PFSK-1 (cell line): ENCODE measurements around the gene MCRIP2.

ENCODE experiments used
- FOXP2 ChIP-seq: optimal IDR thresholded peaks from 2 replicates; pipeline ENCODE3; 2011; ENCODE audit warnings: borderline replicate concordance, control low read depth, inconsistent platforms; ENCODE audit not compliant: insufficient read depth; ENCODE audit errors: extremely low read length, extremely low read depth
- POLR2AphosphoS5 ChIP-seq: IDR thresholded peaks from 2 replicates; pipeline ENCODE4 v1.6.1; 2012; ENCODE audit warnings: low read depth, mild to moderate bottlenecking, control low read depth, low read length, moderate library complexity
- SIN3A ChIP-seq: IDR thresholded peaks from 2 replicates; pipeline ENCODE4 v1.6.1; 2012; ENCODE audit warnings: mild to moderate bottlenecking, low read length, moderate library complexity, borderline replicate concordance; ENCODE audit not compliant: insufficient read depth
- TAF1 ChIP-seq: IDR thresholded peaks from 2 replicates; pipeline ENCODE4 v1.6.1; 2012; ENCODE audit warnings: low read length, control low read depth, borderline replicate concordance; ENCODE audit not compliant: insufficient read depth
- TF ChIP-seq, protein P1 (sequence below), 2 experiments: IDR thresholded peaks; 2 replicates each; pipeline versions ENCODE4 v1.6.1 to v1.8.0; 2011 to 2012; ENCODE audit warnings: low read depth in 2 of 2, low read length in 2 of 2, control low read depth in 1 of 2, inconsistent platforms in 1 of 2, mild to moderate bottlenecking in 1 of 2, moderate library complexity in 1 of 2; ENCODE audit not compliant: insufficient read depth in 1 of 2

MCRIP2 gene

GRCh38 chr16:649631-650030, 8.0 kb downstream of the MCRIP2 start:
- TF ChIP-seq POLR2AphosphoS5 (no peak), TAF1 (no peak), SIN3A (no peak), FOXP2 (no peak)
- TF ChIP-seq, protein P1, sequence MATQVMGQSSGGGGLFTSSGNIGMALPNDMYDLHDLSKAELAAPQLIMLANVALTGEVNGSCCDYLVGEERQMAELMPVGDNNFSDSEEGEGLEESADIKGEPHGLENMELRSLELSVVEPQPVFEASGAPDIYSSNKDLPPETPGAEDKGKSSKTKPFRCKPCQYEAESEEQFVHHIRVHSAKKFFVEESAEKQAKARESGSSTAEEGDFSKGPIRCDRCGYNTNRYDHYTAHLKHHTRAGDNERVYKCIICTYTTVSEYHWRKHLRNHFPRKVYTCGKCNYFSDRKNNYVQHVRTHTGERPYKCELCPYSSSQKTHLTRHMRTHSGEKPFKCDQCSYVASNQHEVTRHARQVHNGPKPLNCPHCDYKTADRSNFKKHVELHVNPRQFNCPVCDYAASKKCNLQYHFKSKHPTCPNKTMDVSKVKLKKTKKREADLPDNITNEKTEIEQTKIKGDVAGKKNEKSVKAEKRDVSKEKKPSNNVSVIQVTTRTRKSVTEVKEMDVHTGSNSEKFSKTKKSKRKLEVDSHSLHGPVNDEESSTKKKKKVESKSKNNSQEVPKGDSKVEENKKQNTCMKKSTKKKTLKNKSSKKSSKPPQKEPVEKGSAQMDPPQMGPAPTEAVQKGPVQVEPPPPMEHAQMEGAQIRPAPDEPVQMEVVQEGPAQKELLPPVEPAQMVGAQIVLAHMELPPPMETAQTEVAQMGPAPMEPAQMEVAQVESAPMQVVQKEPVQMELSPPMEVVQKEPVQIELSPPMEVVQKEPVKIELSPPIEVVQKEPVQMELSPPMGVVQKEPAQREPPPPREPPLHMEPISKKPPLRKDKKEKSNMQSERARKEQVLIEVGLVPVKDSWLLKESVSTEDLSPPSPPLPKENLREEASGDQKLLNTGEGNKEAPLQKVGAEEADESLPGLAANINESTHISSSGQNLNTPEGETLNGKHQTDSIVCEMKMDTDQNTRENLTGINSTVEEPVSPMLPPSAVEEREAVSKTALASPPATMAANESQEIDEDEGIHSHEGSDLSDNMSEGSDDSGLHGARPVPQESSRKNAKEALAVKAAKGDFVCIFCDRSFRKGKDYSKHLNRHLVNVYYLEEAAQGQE (IDR thresholded peaks at IDR 0.05; ENCODE audit: insufficient read depth in 1 of 2, low read depth in 2 of 2, low read length in 2 of 2): no peak

- TF ChIP-seq FOXP2 (no peak), POLR2AphosphoS5 (no peak), SIN3A (no peak), TAF1 (no peak)
- TF ChIP-seq, protein P1 (IDR thresholded peaks at IDR 0.05; ENCODE audit: insufficient read depth in 1 of 2, low read depth in 2 of 2, low read length in 2 of 2): no peak
Measured at GRCh38 chr16:651844-652243, 10.2 kb downstream of the MCRIP2 start.

GRCh38 chr16:652454-653305, 11.1 kb downstream of the MCRIP2 start:
- TF ChIP-seq TAF1: no peak
- TF ChIP-seq SIN3A: no peak
- TF ChIP-seq, protein P1 (IDR thresholded peaks at IDR 0.05; ENCODE audit: insufficient read depth in 1 of 2, low read depth in 2 of 2, low read length in 2 of 2): no peak
- no peak for TF ChIP-seq FOXP2
- TF ChIP-seq POLR2AphosphoS5: no peak

DNA sequence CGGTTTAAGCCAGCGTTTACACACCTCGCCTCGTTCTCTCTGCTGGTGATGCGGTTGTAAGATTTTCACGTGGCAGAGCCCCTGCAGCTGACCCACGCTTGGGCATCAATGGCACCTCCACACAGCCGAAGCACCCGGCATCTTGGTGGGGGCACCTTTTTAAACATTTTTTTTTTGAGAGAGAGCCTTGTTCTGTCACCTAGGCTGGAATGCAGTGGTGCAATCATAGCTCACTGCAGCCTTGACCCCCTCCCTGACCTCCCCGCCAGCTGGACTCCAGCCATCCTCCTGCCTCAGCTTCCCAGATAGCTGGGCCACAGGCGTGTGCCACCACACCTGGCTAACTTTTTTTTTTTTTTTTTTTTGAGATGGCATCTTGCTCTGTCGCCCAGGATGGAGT, 12.4 kb downstream of the MCRIP2 start:
- no peak for TF ChIP-seq FOXP2
- TF ChIP-seq POLR2AphosphoS5: no peak
- no peak for TF ChIP-seq TAF1
- no peak for TF ChIP-seq SIN3A
- TF ChIP-seq, protein P1 (IDR thresholded peaks at IDR 0.05; ENCODE audit: insufficient read depth in 1 of 2, low read depth in 2 of 2, low read length in 2 of 2): no peak
